M059J (cell line): ENCODE results near the gene SPRED2. TPM values are rescaled to one million over a fixed set of nuclear protein-coding genes. Genes with fewer than 3 reads are reported as not detected.

ENCODE experiments used
- DNase-seq: peaks from one replicate; pipeline ENCODE4 v3.0.0-alpha.2; 2012; ENCODE audit warnings: low read depth
- total RNA-seq: library from RNA; depleted of rRNA; stranded (reverse); fragments of >200 nt; shearing (Covaris generic); gene quantifications from 2 replicates; pipeline ENCODE4 v1.2.3, GENCODE V29; 2014

Gene SPRED2
- total RNA-seq, 1 experiment from 2014 or later, result 11.6 TPM

DNA sequence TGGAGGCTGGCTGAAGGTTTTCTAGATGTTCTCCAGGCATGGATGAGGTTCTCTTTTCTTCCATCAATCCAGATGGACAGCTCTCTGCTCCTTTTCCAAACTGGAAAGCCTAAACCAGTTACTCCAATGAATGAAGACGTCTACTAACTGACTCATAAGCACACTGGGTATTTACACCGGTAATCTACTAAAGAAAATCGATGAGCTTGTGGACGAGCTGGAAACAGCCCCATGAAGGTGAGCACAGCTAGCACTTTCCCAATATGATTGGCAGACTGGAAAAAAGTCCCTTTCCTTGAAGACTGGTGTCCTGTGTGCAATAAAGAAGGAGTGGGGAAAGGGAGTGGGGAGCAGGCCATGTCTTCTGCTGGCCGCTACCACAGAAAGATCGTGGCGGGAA lies 120.8 kb downstream of the SPRED2 start:
- DNase-seq, result no peak

- DNase-seq, result no peak
These were observed 121.3 kb downstream of the SPRED2 start for GRCh38 chr2:65311049-65311448.

- DNase-seq, result no peak
These were observed 122.7 kb downstream of the SPRED2 start for GRCh38 chr2:65309699-65310098.

DNA sequence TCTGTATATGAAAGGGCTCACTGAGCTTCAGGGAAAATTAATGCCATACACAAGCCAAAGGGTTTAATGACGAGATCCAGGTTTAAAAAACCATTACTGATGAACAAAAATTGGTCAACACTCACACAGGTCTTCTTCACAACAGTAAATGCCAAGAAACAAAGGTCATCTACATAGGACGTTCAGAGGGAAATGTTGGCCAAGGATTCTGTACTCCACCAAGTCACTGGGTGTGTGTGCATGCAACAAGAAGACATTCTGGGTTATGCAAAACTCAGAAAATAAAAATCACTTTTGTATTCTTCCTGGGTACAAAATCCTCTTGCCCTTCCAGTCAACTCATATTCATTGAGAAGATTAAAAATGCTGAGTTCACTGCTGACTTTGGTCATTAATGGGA lies 126.5 kb downstream of the SPRED2 start:
- DNase-seq, result no peak

DNA sequence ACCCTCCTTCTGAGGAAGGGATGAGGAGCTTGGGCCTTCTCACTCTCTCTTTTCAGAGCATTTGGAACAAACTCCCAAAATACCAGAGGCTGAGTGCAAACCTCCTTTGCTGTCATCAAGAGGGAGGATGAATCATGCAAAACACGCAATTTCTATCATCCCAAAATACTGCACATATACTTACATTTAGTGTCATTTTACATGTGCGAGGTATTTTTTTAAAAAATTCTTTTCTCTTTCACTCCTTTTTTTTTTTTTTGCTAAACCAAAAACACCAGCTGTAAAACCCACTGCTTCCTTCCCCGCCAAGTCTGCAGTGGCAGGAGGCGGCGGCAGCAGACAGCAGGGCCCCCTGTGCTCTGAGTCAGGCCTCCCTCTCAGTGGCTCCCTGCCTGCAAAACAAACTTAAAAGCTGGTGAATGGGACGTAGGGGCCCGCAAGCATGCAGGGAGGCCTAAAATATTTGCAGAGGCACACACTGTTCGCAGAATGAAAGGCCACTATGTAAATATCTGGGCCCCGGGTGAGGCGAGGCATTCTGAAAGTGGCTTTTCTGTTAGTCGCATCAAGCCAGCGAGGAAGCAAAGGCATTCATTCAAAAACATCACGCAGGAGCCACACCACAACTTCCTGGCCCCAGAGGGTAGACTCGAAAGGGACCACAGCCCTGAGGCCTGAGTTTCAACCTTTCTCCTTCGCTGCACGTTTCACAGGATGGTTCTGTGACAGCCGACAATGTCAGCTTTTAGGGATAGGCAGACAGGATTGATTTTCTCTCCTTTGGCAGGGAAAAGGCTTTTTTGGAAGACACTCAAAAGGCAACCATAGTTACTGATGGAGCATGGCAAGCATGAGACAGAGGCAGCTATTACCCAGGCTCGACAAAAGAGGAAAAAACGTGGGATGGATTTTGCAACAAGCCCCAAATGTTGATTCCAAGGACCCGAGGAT lies 131.4 kb downstream of the SPRED2 start:
- peak; percentile 67 for DNase-seq

- DNase-seq, result peak; percentile 66
These were observed 132.2 kb downstream of the SPRED2 start for GRCh38 chr2:65300134-65300760.

GRCh38 chr2:65299246-65299645 lies 133.2 kb downstream of the SPRED2 start:
- DNase-seq, result peak; percentile 80

GRCh38 chr2:65298089-65298488 lies 134.3 kb downstream of the SPRED2 start:
- DNase-seq, result no peak

- DNase-seq, result no peak
These were observed 134.9 kb downstream of the SPRED2 start for GRCh38 chr2:65297544-65297943.

DNA sequence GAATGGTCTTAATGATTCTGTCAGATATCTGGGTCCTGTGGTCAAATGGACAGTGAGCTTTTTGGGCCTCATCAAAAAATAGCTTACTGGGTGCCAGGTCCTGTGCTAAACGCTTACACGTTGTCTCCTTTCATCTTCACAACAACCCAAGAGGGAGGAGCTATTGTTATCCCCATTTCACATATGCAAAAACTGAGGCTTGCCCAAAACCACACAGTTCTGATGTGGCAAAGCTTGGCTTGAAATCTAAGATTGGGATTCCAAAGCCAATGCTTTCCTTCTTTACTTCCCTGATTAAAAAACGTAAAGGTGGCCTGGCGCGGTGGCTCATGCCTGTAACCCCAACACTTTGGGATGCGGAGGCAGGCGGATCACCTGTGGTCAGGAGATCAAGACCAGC lies 135.4 kb downstream of the SPRED2 start:
- DNase-seq, result no peak

DNA sequence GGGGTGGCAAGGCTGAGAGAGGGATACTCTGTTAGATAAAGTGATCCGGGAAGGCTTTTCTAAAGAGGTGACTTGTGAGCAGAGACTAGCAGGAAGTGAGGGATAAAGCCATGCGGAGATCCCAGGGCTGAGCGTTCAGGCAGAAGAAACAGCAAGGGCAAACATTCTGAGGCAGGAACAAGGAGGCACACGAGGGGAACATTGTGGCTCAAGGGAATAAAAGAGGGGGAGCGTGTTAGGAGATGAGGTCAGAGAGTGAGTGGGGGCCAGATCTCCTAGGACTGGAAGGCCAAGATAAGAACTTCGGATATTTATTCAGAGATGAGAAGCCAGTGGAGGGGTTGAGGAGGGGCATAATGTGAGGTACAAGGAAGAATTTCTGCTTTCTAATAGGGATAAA lies 137.7 kb downstream of the SPRED2 start:
- no peak for DNase-seq

GRCh38 chr2:65294136-65294535 lies 138.3 kb downstream of the SPRED2 start:
- no peak for DNase-seq

DNA sequence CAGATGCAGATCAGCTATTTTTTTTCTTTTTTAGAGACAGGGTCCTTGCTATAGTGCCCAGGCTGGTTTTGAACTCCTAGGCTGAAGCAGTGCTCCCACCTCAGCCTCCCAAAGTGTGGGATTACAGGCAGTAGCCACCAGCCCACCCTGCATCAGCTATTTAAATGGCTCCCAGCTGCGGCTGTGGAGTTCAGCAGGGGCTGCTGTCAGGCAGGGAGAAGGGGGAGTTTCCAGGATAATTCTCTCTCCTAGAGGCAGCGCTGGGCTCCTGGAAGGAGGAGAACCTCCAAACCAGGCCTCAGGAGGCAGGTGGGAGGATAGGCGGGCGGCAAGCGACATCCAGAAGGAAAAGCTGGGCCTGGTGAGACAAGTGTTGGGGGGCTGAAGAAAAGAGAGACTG lies 139.0 kb downstream of the SPRED2 start:
- DNase-seq, result no peak

DNA sequence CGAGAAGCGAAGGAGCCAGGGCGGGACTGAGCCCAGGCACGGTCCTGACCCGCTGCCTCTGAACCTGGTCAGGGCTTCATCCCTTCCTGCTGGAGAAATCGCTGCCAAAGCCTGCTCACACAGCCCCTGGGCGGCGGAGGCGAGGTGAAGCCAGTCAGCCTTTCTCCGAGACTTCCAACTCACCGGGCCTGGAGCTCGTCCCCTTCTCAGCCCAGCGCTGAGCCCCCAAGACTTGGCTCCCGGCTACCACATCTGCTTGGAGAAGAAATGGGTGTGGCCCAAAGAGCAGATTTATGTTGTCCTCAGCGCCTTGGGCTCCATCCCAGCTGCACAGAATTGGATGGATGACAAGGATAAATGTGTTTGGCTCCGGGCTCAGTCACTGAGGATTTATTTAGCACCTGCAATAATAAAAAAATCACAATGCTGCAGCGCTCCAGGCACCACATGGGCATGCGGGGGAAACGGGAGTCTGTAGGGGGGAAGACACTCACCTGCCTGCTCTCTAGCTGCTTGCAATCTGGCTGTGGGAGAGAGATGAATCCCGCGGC lies 139.9 kb downstream of the SPRED2 start:
- no peak for DNase-seq

- no peak for DNase-seq
These were observed 140.3 kb downstream of the SPRED2 start for GRCh38 chr2:65292106-65292400.

- DNase-seq, result no peak
These were observed 140.9 kb downstream of the SPRED2 start for GRCh38 chr2:65291216-65292105.

DNA sequence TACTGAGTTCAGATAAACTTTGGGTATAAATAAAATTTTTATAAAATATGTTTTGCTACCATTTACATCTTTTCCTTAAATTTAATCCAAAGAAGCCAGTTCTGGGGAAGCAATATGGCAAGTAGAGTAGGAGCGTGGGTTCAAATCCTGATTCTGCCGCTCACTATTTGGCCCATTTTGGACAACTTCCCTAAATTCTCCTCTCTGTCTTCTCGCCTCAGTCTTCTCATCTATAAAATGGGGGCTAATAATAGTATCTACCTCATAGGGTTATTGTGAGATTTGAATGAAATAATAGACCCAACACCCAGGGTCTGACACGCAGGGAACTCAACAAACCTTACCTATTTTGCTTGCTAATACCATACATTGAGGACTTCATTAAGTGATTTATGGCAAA lies 145.0 kb downstream of the SPRED2 start:
- no peak for DNase-seq

DNA sequence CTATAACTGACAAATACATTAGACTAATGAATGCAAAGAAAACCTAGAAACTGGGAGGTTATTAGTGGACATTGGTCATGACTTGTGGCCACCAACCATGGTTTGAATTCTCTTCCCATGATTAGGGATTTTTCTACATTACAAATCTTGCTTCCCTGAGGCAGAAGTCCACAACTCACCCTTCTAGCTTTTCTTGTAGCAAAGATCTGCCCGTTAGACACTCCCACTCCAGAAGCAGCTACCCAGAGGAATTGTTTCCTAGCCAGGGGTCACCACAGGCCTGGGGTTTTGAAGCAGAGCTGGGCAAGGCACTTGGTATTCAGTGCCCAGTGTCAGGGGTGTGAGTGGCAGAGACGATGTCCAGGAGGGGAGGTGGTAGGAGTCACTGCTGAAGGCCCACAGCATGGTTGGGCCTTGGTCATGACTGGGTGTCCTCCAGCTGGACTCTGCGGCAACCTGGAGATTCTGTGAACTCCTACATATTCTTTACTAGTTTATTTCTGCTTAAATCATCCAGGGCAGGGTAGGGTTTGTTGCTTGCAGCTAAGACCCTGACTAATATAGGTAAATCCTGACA lies 149.8 kb downstream of the SPRED2 start:
- no peak for DNase-seq

- no peak for DNase-seq
These were observed 150.6 kb downstream of the SPRED2 start for GRCh38 chr2:65281627-65282351.

GRCh38 chr2:65279756-65280155 lies 152.6 kb downstream of the SPRED2 start:
- DNase-seq, result no peak

GRCh38 chr2:65278531-65278981 lies 153.8 kb downstream of the SPRED2 start:
- DNase-seq, result peak; percentile 71
